NCI-H82 treated with DMSO at 0.1 percent for 48 hours (cell line): ENCODE measurements around the gene MRTFB.

ENCODE experiments used
- DNase-seq: peaks from one replicate; lab custom pipeline; 2025; ENCODE audit not compliant: unreplicated experiment; lab: John Stamatoyannopoulos, UW

The MRTFB gene

DNA sequence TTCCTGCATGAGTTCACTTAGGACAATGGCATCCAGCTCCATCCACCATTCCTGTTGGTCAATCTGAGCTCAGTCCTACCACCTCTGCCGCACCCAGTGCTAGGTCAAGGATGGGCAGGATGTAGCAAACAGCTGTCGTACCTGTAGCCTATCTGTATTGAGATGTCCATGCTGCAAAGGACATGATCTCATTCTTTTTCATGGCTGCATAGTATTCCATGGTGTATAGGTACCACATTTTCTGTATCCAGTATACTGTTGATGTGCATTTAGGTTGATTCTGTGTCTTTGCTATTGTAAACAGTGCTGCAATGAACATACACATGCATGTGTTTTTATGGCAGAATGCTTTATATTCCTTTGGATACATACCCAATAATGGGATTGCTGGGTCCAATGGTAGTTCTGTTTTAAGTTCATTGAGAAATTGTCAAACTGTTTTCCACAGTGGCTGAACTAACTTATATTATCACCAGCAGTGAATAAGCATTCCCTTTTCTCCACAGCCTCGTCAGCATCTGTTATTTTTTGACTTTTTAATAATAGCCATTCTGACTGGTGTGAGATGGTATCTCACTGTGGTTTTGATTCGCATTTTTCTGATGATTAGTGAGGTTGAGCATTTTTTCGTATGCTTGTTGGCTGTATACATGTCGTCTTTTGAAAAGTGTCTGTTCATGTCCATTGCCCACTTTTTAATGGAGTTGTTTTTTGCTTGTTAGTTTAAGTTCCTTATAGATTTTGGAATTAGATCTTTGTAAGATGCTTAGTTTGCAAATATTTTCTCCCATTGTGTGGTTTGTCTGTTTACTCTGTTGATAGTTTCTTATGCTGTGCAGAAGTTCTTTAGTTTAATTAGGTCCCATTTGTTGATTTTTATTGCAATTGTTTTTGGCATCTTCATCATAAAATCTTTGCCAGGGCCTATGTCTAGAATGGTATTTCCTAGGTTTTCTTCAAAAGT, 7.2 kb upstream of the MRTFB start:
- DNase-seq: no peak

DNA sequence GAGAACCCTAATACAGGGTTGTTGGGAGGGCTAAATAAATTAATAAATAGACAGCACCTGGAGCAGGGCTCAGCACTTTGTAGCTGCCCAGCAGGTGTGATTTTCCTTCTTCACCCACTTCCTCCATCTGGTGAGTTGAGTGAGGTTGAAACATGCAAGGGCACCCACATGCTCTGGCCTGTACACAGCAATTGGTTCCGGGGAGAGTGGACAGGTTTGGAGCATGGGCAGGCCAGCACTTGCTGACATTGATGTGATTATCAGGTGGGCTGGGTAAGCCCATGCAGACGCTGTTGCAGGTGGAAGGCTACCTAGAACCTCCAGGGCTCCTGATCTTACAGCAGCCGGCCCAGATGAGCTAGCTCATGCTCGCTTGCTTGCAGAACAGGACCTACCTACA, 1.3 kb upstream of the MRTFB start:
- no peak for DNase-seq

DNA sequence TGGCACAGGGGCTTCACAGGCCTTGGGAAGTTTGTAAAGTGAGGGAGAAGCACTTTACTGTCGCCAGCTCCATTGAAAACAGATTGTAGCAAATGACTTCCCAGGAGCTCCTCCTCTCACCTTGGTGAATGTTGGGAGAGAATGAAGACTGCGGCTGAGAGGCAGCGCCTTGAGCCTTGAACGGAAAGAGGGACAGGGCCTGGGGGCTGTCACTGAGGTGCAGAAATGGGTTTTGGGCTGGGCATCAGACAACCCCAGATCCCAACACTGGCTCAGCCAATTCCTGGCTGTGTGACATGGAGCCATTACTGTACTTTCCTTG, 603 bp upstream of the MRTFB start:
- DNase-seq: no peak

DNA sequence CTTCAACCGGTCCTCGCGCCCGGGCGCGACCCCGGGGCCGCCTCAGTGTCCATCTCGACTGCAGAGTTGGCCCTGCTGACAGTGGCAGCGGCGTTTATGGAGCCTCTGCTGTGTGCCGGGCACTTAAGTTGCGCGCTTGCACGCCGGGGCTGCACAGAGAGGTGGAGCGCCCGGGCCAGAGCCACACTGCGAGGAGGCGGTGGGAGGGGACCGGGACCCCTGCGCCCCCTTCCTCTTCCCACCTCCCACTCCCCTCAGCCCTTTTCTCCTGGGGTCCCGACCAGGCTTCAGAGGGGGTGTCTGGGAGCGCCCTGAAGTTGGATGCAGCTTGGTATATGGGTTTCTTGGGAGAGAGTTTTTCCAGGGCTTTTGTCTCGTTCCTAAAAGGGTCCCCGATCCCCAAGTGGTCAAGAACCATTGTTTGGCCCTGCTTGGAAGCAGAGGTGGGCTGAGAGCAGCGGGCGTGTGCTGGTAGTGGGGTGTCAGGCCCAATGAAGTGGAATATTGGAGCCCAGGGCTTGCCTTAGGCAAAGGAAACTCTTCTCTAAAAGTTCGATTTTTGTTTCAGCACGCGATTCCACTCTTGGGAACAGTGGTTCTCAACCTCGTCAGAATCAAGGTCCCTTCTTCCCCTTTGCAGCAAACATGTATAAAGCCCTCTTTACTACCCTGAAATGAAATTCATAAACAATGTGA, 605 bp downstream of the MRTFB start:
- no peak for DNase-seq

DNA sequence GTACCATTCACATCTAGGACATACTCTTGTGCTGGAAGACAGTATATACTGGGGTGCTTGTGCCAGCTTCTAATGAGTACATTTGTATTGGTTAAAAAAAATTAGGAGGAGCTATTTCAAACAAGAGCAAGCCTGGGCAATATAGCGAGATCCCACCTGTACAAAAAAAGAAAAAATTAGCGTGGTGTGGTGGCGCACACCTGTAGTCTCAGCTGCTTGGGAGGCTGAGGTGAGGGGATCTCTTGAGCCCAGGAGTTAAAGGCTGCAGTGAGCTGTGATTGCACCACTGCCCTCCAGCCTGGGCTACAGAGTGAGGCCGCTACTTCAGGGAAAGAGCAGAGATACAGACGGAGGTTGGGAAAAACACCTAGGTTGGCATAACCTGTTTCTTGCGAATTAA, 1.2 kb downstream of the MRTFB start:
- DNase-seq: no peak

DNA sequence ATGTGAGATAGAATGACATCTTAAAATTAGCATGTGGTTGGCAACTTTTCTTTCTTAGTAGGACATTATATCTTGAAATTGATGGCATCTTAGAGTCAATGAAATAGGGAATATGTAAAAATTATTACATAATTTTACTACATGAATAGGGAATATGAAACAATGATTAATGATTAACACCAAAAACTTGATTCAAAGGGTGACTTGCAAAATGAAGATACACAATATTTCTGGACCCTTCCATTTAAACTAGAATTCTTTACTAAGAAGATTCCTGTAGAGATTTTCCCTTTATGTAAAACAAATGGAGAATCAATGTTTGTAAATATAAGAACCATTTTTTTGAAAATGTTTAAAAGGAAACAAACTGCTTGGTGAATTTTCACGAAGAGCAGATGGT, 3.4 kb downstream of the MRTFB start:
- no peak for DNase-seq

DNA sequence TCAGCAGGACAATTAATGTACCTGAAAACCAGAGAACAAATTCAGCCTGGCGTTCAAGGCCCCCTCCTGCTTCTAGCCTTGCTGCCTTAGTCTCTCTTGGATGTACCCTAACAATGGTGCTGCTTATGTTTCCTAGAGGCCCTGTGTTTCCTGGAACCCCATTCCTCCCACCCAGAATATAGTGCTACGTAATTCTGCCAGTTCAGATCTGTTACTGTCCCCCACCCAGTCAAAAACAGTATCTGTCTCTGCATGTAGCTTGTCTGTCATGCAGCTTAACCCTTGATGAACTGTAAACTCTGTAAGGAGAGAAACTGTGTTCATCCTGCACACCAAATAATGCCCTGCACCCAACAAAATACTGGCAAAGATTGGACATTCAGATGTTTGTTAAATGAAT, 6.8 kb downstream of the MRTFB start:
- no peak for DNase-seq

DNA sequence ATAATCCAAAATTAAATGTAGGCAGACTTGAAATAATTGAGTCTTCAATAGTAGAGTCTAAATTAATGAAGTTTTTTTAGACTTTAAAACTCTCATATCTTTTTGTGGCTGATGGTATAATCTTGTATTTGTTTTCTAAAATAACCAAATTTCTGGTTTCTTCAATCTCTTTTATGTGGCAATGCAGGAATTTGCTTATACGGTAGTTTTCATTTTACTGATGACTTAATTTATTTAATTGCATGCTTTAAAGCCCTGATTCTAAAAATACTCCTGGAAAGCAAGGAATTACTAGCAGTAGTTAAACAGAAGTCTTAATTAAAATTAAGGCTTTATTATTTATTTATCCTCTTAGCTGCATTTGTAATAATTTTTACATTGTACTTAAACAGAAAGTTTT, 15.4 kb downstream of the MRTFB start:
- DNase-seq: no peak

DNA sequence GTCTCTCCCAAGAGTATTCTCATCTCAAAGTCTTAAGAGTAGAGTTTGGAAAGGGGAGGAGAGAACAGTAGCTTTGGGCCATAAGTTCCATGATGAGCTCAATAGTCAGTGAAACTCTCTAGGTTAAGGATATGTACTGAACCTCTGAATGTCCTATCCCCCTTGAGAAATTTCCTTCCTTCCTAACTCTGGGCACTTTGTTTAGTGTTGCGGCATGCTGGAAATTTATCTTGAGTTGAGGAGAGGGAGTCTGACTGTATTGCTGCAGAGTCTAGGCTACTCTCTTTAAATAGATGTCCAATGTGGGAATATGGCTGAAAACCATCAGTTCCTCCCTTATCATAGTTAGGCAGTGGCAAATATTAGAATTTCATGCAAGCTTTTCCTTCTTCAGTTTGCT, 16.1 kb downstream of the MRTFB start:
- no peak for DNase-seq

DNA sequence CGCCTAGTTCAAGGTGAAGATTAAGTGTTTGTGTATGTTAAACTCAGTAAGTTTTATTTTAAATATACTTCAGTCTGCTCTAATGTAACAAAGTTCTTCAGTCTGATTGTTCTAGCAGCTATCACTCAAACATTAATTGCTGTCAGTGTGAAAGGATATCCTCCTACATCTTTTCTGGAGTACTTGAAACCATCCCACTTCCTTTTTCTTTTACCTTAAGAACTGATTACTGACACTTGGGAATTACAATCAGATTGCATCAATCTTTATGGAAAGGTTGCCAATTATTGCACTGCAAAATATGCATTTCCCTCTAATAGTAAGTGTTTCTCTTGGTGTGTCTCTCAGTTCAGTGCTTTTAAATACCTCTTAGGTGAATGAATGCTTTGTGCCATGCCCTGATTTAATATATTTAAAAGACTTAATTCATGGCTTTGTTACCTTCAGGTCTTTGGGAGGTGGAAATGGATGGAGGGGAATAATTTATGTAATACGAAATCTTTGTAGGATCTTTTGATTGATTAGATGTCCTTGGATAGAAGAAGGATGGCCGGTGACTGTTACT, 16.6 kb downstream of the MRTFB start:
- DNase-seq: no peak

DNA sequence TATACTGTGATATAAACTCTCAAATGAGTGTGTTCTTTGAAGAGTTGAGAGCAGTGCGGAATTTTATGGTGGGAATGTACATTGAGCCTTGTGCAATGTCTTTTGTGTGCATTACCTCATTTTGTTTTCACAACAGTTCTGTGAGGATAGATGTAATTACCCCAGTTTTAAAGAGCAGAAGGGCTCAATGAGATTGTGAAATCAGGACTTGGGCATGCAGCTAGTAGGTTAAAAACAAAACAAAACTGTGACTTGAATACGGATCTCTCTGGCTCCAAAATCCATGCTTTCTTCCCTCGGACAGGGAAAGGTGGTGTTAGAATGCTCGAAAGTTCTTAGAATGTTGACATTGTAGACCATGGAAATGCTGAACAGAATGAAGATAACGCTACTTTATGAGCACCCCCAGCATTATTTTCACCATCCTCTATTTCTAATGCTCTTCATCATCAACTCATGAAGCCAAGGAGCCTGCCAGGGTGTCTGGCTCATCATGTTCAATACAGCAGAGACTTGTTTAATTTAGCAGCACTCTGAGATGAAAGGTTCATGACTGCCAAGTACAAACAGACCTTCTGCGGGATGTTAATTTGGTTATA, 17.1 kb downstream of the MRTFB start:
- DNase-seq: no peak

DNA sequence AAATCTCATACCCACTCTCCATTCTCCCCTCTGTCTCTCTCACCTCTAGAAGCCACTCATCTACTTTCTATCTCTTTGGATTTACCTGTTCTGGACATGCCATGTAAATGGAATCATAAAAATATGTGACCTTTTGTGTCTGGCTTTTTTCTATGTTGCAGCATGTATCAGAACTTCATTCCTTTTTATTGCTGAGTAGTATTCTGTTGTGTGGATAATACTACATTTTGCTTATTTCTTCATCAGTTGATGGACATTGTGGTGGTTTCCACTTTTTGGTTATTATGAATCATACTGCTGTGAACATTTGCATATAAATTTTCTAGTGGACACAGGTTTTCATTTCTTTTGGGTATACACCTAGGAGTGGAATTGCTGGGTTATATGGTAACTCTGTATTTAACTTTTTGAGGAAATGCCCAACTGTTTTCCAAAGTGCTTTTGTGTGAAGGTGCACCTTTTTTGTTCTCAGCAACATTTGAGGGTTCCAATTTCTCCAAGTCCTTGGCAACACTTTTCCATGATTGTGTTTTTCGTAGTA, 18.2 kb downstream of the MRTFB start:
- no peak for DNase-seq

DNA sequence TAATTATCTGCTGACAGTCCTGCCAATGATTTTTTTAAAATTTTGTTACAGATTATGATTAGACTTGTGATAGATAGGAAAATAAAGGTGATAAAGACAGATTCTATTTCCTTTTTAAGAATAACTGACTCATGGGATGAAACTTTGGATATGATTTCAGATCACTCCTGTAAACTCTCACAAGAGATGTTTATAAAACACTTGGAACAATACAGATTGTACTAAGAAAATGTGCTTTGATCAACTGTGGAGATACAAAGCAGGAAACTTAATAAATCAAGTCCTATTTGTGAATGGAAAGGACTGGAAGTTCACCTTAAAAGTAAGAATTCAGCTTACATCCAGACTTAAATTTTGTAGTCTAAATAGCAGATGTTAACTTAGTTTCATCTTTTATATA, 21.4 kb downstream of the MRTFB start:
- no peak for DNase-seq

DNA sequence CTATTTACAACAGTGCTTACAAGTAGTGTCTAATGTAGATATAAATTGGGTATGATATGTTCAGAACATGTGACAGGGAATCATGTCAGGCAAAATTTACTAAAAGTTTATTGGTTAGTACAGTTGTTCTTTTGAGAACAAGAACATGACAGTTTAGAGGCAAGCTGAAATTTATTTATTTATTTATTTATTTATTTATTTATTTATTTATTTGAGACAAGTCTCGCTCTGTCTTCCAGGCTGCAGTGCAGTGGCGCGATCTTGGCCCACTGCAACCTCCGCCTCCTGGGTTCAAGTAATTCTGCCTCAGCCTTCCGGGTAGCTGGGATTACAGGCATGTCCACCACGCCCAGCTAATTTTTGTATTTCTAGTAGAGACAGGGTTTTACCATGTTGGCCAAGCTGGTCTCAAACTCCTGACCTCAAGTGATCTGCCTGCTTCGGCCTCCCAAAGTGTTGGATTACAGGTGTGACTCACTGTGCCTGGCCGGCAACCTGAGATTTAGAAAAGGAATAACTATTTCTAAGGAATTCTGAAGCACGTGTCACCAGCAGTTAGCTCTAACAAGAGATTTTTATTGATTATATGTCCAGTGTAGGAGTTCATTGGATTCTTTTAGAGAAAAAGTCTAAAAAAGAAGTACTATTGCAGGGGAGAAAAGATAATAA, 24.9 kb downstream of the MRTFB start:
- DNase-seq: no peak

DNA sequence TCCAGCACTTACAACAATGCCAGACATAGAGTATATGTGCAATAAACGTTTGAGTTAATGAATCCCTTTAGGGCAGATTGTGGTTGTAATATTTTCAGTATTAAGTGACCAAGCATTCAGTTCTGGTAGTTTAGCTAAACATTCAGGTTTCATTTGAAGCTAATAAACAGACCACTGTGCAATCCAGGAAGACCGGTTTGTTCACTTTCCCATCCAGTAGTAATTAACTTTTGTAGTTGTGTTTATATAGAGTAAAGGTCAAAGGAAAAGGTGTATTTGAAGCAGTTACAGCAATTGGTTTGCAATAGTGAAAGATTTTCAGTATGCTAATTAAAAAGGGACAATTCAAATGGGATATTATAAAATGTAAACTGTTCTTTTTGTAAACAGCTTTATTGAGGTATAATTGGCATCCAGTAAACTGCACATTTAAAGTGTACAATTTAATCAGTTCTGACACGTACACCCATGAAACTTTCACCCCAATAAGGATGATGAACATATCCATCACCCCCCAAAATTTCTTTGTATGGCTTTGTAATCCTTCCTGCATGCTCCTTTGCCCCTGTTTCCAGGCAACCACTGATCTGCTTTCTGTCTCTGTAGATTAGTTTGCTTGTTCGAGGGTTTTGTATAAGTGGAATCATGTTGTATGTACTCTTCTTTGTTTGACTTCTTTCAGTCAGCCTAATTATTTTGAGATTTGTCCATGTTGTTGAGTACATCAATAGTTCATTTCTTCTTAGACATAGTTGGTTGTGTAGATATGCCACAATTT, 26.3 kb downstream of the MRTFB start:
- no peak for DNase-seq

DNA sequence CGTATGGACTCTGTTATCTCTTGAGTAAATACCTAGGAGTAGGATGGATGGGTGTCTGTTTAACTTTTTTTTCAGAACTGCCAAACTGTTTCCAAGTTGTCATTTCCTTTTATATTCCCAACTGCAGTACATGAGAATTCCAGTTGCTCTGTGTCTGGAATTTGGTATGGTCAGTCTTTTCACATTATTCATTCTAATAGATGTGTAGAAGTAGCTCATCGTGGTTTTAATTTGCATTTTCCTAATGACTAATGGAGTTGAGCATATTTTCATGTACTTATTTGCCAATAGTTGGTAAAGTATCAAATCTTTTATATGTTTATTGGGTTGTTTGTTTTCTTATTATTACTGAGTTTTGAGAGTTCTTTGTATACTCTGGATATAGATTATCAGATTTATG, 27.0 kb downstream of the MRTFB start:
- no peak for DNase-seq

DNA sequence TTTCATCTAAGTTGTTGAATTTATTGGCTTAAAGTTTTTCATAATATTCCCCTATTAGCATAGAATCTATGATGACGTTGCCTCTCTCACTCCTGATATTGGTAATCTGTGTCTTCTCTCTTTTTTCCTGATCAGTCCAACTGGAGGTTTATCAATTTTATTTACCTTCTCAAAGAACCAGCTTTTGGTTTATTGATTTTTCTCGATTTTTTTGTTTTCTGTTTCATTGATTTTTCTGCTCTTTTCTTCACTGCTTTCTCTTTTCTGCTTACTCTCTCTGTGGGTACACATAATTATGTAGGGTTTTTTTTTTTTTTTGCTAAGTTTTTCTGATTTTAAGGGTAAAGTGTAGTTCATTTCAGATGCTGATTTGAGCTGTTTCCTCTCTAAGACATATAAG, 29.7 kb downstream of the MRTFB start:
- no peak for DNase-seq

DNA sequence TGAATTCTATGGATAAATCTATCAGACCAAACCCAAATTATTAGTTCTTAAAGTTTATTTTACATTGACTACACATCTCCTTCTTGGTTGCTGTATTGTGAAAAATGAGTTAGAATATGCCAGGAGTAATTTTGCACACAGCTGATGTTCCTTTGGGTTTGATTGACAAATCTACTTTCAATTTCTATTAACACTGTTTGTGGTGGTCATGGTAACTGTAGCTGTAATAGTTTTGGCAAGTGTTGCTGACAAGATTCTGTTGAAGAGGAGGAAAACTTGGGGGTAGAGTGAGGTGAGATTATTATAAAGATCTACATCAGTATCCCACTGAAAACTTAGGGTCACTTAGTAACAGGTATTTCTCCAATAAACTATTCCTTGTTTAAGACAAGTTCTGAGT, 30.3 kb downstream of the MRTFB start:
- DNase-seq: no peak

DNA sequence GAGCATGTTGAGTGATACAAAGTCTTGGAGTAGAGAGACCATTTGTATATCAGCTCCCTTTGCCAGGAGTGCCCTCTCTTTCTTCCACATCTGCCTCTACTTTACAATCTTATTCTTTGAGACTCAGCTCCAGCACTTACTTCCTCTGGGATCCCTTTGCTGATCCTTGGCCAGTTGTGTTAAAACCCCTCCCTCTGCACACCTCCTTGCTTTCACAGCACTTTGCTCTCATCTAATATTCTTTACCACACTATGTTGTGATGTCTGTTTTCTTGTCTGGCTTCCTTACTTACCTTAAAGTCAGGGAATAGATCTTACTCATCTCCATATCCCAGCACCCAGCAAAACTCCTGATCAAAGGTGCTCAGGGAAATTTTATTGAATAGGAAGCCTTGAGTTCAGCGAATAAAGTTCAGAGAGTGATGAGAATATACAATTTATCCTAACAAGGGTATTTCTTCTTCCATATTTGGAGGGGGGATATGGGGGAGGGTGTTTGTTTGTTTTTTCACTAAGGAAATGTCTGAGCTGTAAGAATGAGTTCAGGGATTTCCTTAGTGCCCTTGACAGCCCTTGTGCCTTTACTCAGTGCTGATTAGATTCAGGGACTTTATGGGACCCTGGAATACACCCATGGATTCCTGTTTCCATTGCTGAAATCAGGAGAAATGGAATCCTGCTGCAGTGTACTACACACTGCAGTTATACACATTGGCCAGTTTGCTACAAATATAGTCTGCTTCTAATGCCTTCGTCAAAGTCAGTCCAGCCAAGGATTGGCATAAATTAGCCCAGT, 32.0 kb downstream of the MRTFB start:
- no peak for DNase-seq

DNA sequence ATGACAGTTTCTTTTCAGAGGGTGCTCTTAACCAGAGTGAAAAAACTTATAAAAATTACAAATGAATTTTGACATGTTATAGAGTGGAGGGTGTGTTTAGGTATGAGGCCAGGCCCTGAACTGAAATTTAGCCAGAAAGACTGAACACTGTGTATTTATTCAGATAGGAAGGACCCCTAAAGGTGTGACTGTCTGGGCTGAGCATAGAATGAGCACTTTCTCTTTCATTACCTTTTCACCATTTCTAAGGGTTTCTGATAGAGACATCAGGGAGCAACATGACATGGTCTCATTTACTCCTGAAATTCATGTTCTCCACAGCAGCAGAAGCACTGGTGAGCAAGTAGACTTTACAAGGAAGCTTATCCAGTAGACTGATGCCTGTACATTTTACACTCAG, 32.9 kb downstream of the MRTFB start:
- no peak for DNase-seq
